ENCODE measurements around the gene PROC.

The PROC gene

DNA sequence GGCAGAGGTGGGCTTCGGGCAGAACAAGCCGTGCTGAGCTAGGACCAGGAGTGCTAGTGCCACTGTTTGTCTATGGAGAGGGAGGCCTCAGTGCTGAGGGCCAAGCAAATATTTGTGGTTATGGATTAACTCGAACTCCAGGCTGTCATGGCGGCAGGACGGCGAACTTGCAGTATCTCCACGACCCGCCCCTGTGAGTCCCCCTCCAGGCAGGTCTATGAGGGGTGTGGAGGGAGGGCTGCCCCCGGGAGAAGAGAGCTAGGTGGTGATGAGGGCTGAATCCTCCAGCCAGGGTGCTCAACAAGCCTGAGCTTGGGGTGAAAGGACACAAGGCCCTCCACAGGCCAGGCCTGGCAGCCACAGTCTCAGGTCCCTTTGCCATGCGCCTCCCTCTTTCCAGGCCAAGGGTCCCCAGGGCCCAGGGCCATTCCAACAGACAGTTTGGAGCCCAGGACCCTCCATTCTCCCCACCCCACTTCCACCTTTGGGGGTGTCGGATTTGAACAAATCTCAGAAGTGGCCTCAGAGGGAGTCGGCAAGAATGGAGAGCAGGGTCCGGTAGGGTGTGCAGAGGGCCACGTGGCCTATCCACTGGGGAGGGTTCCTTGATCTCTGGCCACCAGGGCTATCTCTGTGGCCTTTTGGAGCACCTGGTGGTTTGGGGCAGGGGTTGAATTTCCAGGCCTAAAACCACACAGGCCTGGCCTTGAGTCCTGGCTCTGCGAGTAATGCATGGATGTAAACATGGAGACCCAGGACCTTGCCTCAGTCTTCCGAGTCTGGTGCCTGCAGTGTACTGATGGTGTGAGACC lies at the start of gene PROC:
Gene PROC, plus strand, starts transcription at position 128 of the 812 bp plus-strand sequence. CDS start 1,516 bp downstream, outside the sequence.
- DNase-seq (ENCODE audit: low read depth), result no peak

DNA sequence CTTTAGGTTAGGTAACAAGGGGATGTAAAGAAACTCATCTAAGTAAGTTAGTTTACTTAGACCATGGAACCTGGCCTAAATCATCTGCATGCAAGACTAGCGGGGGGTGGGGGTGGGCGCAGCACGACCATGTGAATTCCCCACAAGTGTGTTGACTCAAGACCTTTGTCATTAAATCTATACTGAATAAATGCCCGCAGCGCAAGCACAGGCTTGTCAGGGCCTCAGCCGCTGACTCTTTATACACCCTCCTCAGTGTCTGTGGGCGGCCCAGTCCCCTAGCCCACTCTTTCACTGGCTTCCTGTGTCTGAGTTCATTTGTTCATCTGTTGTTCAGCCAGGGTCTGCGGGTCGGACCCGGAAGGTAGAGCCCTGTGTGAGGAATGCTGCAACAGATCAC lies 48.2 kb upstream of the PROC start:
- DNase-seq (ENCODE audit: low read depth), result no peak
- no peak overlapping the region for H3K4me3 ChIP-seq (ENCODE audit: low read depth, low read length)

More for the DNA sequence above, at the start of gene PROC:
- no peak within 1 kb of the TSS for H3K4me3 ChIP-seq (ENCODE audit: low read depth, low read length)

DNA sequence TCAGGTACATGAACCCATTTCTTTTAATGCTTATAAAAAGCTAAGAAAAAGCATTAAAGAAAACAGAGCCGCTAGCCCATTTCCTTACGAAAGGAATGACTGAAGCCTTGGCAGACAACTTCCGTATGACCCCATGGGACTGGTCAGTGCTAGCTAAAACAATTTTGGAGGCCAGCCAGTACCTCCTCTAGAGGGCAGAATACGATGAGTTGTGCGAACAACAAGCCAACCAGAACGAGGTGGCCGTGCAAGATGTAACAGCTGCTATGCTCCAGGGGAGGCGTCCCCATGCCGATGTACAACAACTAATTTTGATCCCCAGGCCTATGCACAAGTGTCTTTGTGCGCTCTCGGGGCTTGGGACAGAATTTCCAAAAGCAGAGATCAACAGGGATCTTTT lies 47.2 kb upstream of the PROC start:
- no peak for DNase-seq (ENCODE audit: low read depth)

DNA sequence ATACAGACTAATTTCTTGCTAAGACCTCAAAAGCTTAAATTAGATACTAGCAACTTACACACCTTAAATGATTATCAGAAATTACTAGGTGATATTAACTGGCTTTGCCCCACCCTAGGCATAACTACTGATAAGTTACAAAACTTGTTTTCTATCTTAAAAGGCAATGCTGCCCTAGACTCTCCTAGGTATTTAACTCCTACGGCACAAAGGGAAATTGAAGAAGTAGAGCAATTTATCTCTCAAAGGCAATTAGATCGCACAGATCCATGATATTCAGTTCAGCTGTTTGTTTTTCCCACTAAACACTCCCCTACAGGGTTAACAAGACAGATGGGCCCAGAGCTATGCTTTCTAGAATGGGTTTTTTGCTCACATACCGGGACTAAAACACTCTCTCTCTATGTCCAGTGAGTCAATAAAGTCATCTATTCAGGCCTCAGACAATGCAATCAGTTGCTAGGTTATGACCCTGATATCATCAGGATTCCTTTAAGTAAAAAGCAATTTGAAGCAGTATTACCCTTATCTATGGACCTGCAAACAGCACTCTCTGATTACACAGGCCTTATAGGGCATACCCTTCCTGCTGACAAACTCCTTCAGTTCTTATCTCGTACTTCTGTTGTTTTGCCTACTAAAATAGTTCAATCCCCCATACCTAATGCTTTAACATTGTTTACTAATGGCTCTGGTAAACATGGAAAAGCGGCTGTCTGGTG lies 44.7 kb upstream of the PROC start:
- DNase-seq (ENCODE audit: low read depth), result no peak
- H3K4me3 ChIP-seq (ENCODE audit: low read depth, low read length), result no peak overlapping the region

More for the DNA sequence above, 47.2 kb upstream of the PROC start:
- H3K4me3 ChIP-seq (ENCODE audit: low read depth, low read length), result no peak overlapping the region

DNA sequence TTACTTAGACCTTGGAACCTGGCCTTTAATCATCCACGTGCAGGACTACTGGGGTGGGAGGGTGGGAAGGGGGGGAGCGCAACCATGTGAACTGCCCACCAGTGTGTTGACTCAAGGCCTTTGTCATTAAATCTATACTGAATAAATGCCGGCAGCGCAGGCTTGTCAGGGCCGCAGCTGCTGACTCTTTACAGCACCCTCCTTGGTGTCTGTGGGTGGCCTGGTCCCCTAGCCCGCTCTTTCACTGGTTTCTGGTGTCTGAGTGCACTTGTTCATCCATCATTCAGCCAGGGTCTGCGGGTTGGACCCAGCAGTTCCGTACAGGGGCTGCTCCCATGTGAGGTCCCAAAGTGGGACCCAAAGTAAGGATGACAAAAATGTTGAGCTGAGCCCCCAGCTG lies 42.0 kb upstream of the PROC start:
- DNase-seq (ENCODE audit: low read depth), result no peak
- no peak overlapping the region for H3K4me3 ChIP-seq (ENCODE audit: low read depth, low read length)

DNA sequence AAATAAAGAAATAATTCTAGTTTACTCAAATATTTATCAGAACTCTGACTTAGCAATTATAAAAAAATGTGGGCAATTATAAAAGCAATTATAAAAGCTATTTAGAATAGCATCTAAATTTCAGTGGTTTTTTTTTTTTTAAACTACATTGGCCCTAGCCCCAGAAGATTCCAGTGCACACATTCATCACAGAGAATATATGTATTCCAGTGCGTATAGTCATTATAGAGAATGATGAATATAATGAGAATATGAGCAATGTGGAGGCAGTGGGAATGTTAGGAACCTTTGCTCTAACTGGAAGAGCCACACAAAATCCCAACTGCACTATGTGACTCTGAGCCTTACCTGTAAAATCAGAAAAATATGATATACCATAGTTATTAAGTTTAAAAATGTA lies 41.0 kb upstream of the PROC start:
- no peak for DNase-seq (ENCODE audit: low read depth)
- H3K4me3 ChIP-seq (ENCODE audit: low read depth, low read length), result no peak overlapping the region

DNA sequence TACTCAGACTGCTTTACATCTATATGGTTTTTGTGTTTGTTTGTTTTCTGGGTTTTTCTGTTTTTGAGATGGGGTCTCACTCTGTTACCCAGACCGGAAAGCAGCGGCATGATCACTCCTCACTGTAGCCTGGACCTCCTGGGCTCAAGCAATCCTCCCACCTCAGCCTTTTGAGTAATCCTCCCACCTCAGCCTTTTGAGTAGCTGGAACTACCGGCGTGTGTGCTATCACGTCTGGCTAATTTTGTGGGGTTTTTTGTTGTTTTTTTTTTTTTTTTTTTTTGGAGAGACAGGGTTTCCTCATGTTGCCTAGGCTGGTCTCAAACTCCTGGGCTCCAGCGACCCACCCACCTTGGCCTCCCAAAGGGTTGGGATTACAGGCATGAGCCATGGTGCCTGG lies 39.5 kb upstream of the PROC start:
- H3K4me3 ChIP-seq (ENCODE audit: low read depth, low read length), result no peak overlapping the region
- DNase-seq (ENCODE audit: low read depth), result no peak

DNA sequence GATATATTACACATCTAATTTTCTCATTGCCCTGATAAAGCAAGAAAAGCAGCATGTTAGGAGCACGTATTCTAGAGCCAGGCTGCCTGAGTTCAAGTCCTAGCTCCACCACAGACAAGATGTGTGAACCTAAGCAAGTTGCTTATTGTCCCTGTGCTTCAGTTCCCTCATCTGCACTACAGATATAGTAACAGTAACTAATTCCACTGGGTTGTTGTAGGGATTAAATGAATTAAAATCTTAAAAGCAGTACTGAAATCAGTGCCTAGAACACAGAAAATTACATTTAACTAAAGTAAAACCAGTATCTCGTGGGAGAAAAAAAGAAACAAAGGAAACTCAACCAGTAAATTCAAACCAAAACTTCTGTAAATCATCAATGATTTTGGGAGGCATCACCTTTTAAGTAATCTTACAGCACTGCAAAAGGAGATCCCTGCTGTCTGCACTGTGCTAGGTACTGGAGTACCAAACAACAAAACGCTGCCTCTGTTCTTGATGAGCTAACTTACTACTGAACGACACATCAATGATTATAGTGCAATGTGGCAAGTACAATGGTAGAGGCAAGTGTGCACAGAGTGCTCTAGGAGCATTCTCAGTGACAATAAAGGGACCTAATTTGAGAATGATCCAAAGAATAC lies 38.4 kb upstream of the PROC start:
- no peak for DNase-seq (ENCODE audit: low read depth)
- H3K4me3 ChIP-seq (ENCODE audit: low read depth, low read length), result no peak overlapping the region

DNA sequence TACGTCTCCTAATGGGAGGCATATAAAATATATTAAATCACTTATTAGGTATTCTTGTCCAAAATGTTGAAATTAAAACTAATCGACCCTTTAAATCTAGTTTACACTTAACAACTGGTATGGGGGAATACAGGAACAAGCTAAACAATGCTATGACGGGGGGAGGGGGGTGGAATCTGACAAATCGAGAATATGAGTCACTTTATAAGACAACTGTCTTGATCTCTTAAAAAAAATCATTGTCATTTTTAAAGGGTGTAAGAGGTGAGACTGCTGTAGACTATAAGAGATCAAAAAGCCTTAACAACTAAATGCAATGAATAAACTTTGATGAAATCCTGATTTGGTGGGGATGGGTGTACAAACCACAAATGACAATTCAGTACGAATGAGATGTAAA lies 36.5 kb upstream of the PROC start:
- H3K4me3 ChIP-seq (ENCODE audit: low read depth, low read length), result no peak overlapping the region
- DNase-seq (ENCODE audit: low read depth), result no peak

DNA sequence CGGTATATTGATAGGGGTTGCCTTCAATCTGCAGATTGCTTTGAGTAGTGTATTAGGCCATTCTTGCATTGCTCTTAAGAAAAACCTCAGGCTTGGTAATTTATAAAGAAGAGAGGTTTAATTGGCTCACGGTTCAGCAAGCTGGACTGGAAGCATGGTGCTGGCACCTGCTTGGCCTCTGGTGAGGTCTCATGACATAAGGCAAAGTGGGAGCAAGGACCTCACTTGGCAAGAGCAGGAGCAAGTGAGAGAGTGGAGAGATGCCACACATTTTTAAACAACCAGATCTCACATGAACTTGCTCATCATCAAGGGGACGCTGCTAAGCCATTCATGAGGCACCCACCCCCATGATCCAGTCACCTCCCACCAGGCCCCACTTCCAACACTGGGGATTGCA lies 35.4 kb upstream of the PROC start:
- DNase-seq (ENCODE audit: low read depth), result no peak
- no peak overlapping the region for H3K4me3 ChIP-seq (ENCODE audit: low read depth, low read length)

DNA sequence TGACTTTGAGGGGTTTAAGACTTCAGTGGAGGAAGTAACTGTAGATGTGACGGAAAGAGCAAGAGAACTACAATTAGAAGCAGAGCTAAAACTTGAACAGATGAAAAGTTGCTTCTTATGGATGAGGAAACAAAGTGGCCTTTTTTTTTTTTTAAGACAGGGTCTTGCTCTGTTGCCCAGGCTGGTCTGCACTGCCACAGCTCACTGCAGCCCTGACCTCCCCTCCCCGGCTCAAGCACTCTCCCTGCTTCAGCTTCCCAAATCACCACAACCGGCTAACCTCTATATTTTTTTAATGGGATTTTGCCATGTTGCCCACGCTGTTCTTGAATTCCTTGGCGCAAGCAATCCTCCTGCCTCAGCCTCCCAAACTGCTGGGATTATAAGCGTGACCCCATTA lies 33.7 kb upstream of the PROC start:
- no peak overlapping the region for H3K4me3 ChIP-seq (ENCODE audit: low read depth, low read length)
- DNase-seq (ENCODE audit: low read depth), result no peak

DNA sequence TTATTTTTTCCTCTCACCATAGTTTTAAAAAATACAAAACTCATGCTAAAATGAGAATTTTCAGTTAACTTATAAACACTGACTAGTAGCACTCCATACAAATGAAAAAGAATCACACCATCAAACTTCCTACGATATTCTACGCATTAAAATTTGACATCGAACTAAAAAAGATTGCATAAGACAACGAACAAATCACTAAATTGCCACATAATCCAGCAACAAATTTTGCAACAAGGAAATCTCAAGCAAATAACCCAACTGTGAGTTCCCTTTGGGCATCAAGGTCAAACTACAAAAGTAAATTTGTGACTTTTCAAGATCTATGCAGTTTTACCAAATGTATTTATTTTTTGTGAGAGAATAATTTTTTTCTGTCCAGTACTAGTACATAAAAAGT lies 32.0 kb upstream of the PROC start:
- DNase-seq (ENCODE audit: low read depth), result no peak
- peak overlapping the region; percentile 86 for H3K4me3 ChIP-seq (ENCODE audit: low read depth, low read length)

DNA sequence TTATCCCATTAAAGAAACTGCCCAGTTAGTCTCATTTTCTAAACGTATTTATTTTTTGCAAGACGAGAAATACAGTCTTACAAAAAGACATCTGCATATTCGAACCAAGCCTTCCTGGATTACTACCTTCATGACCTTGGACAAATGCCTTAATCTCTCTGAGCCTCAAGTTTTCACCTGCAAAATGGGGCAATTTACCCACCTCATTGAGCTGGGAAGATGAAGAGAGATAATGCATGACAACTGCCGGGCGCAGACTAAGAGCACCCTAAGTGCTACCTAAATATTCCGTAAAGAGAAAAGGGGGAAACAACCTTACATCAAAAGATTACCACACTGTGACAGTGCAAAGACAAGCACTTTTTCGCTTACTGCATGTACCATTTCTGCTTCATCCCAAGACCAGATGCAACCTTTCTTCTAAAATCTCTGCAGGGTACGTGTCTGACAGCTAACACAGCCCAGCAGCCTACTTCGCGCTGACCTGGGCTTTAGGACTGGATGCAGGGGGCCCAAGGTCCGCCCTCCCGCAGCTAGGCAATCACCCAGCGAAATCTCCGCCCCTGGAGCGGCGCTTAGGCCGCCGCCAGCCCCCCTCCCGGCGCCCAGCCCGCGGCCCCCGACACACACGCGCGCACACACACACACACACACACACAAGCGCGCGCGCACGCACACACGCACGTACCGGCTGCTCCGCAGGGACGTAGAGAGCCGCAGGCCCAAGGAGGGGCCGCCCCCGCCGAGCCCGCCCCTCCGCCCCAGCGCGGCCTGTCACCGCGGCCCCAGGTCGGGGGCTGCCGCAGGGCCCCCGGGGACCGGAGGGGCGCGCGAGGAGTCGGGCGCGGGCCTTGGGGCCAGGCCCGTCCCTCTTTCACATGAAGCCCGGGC lies 31.2 kb upstream of the PROC start:
- peak overlapping the region; percentile 86 for H3K4me3 ChIP-seq (ENCODE audit: low read depth, low read length)
- DNase-seq (ENCODE audit: low read depth), result peak; percentile 83

DNA sequence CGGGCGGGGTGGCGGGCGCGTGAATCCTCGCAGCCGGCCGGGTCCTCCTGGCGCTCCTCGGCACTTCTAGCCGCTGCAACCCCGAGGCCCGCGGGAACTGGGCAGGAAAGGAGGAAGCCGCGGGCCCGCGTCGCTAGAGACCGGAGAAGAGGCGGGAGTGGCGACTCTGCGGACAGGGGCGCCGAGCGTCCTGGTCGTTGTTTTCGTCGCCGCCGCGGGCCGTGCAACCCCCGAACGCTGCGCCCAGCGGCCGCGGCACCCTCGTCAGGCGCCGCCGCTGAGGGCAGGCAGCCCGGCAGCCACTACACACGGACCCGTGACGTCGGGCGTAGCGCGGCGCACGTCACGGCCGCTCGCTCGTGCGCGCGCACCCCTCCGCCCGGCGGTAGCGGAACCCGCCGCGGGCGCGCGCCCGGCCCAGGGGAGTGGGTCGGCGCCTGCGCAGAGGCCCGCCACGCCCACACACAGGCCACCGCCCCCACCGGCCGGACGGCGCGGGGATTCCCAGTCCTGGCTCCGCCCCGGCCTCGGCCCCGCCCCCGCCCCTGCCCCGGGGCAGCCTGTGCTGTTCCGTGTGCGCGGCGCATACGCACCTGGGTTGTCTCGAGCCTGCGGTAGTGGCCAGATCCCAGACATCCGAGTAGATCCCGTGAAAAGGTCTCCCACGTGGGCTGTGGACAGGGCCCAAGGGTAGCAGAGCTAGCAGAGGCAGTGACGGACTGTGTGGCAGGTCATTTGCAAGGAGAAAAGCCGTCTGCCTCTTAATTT lies 30.4 kb upstream of the PROC start, which contains the start of gene MAP3K2:
Gene MAP3K2, minus strand, starts transcription at position 321 of the 768 bp plus-strand sequence. CDS start 44,846 bp downstream, outside the sequence.
- peak; percentile 74 for DNase-seq (ENCODE audit: low read depth)
- H3K4me3 ChIP-seq (ENCODE audit: low read depth, low read length), result peak within 1 kb of the TSS; percentile 86

DNA sequence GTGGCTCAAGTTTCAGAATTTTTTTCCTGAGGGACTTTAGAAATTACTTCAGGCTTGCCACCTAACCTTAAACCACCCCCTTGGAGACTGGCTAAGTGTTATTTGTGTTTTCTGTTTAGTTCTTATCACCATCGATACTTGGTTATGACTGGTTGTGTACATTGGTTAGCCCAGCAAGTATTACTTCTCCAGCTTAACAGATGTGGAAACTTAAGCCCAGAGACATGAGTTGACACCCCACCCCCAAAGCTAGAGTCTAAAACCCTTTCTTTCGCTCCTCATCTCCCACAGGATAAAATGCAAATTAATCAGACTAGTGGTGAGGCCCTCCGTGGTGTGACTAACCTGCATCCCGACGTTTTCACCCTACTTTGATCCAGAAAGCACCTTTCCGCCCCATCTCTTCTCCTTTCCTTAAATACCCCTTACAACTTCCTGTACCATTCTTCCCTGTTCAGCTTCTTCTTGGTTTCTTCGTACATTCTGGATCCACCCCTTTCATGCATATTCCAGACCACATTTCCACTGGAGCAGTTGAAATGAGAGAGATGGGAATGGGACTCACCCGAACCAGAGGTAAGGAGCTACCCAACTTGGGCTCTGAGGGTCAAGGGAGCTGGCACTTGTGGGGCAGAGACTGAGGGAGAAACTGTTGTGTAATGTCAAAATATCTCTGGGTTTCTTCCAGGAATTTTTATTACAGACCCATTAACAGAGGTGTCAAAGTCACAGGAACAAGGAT lies 29.6 kb upstream of the PROC start:
- no peak for DNase-seq (ENCODE audit: low read depth)
- H3K4me3 ChIP-seq (ENCODE audit: low read depth, low read length), result peak overlapping the region; percentile 59

DNA sequence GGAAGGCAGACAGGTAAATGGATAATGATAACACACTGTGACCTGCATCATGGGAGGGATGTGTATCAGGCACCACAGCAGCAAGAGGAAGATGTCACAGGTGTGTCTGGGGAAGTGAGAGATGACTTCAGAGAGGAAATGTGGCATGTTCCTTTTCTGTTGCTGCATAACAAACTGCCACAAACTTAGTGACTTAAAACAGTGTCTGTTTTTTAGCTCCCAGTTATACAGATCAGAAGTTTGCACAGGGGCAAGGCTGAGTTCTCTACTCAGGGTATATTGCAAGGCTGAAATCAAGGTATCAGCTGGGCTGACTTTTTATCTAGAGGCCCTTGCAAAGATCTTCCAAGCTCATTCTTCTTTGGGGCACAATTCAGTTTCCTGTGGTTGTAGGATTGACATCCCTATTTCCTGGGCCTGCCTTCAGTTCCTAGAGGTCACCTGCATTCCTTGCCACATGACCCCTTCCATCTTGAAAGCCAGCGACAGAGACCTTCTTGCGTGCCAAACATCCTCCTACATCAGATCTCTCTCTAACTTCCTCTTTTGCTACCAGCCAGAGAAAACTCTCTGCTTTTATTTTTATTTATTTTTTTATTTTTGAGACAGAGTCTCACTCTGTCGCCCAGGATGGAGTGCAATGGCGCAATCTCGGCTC lies 28.3 kb upstream of the PROC start:
- DNase-seq (ENCODE audit: low read depth), result no peak
- H3K4me3 ChIP-seq (ENCODE audit: low read depth, low read length), result no peak overlapping the region

DNA sequence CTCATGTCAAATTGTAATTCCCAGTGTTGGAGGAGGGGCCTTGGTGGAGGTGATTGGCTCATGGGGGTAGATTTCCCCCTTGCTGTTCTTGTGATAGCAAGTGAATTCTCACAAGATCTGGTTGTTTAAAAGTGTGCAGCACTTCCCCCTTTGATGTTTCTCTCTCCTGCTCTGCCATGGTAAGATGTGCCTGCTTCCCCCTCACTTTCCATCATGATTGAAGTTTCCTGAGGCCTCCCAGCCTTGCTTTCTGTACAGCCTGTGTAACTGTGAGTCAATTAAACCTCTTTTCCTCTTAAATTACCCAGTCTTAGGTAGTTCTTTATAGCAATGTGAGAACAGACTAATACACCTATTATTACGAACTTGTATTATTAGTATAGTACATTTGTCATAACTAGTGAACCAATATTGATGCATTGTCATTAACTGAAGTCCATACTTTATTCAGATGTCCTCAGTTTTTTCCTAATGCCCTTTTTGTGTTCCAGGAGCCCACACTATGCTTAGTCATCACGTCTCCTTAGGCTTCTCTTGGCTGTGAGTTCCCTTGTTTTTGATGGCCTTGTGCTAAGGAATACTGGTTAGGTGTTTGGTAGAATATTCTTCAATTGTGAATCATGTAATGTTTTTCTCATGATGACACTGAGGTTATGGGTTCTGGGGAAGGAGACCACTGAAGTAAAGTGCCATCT lies 25.9 kb upstream of the PROC start:
- DNase-seq (ENCODE audit: low read depth), result no peak
- no peak overlapping the region for H3K4me3 ChIP-seq (ENCODE audit: low read depth, low read length)

All from skeletal muscle cell (primary cell).